HEK293 (cell line): ENCODE data around the gene MPZL1.

Experiments used
- CTCF ChIA-PET: fragments of 350-600 bp; formaldehyde crosslinking; extraction: SDS; loops from one replicate; lab custom pipeline; 2021; ENCODE audit warnings: antibody characterized with exemption; lab: Yijun Ruan, JAX
- POLR2A ChIA-PET: fragments of 300-600 bp; formaldehyde crosslinking; extraction: SDS; loops from one replicate; lab custom pipeline; 2020; ENCODE audit warnings: antibody characterized with exemption, inconsistent platforms; lab: Yijun Ruan, JAX
- H3K27ac ChIP-seq: fragments of 200-500 bp; sonication (Bioruptor generic); 2 replicates; pipeline ENCODE4 v1.5.1; 2014; ENCODE audit warnings: low read depth, low read length, control low read depth, inconsistent platforms; ENCODE audit errors: extremely low read depth
- H3K36me3 ChIP-seq, 2 experiments: fragments of 200-500 bp in 1 of 2; sonication (Bioruptor generic) in 1 of 2; 1 replicate in 1 of 2; 2 replicates in 1 of 2; pipeline ENCODE4 v1.5.1; 2014 to 2017; ENCODE audit warnings: inconsistent platforms in 2 of 2, low read length in 2 of 2; ENCODE audit not compliant: control insufficient read depth in 2 of 2, insufficient read depth in 1 of 2
- H3K4me1 ChIP-seq: fragments of 200-500 bp; sonication (Bioruptor generic); 2 replicates; pipeline ENCODE4 v1.5.1; 2014; ENCODE audit warnings: mild to moderate bottlenecking, low read length, inconsistent platforms; ENCODE audit not compliant: control insufficient read depth, insufficient read depth
- H3K4me3 ChIP-seq: 2 replicates; pipeline ENCODE4 v1.5.1; 2011; ENCODE audit warnings: low read depth, mild to moderate bottlenecking, control low read depth, low read length, moderate library complexity
- H3K9me3 ChIP-seq: fragments of 200-500 bp; sonication (Bioruptor generic); 2 replicates; pipeline ENCODE4 v1.5.1; 2014; ENCODE audit warnings: low read depth, low read length, inconsistent platforms; ENCODE audit not compliant: control insufficient read depth, insufficient read depth
- ATF2 ChIP-seq: fragments of 450-650 bp; formaldehyde crosslinking; IDR thresholded peaks from 2 replicates; pipeline ENCODE4 v1.5.1; 2016; ENCODE audit warnings: missing biosample characterization, missing genetic modification characterization, low read depth
- FEZF1 ChIP-seq: fragments of 450-650 bp; formaldehyde crosslinking; IDR thresholded peaks from 2 replicates; pipeline ENCODE4 v1.5.1; 2016; ENCODE audit warnings: missing biosample characterization, missing genetic modification characterization
- GLI4 ChIP-seq: fragments of 450-650 bp; formaldehyde crosslinking; IDR thresholded peaks from 2 replicates; pipeline ENCODE4 v1.5.1; 2016; ENCODE audit warnings: missing biosample characterization, missing genetic modification characterization
- HOXC10 ChIP-seq: sonication (generic); formaldehyde crosslinking; IDR thresholded peaks from 2 replicates; pipeline ENCODE4 v1.8.1; 2023; ENCODE audit warnings: mild to moderate bottlenecking, missing genetic modification reagents
- IKZF3 ChIP-seq: fragments of 450-650 bp; IDR thresholded peaks from 2 replicates; pipeline ENCODE4 v1.5.0; 2018; ENCODE audit warnings: missing biosample characterization, mild to moderate bottlenecking, missing genetic modification characterization, moderate library complexity
- RBAK ChIP-seq: fragments of 450-650 bp; formaldehyde crosslinking; IDR thresholded peaks from 2 replicates; pipeline ENCODE4 v1.5.1; 2016; ENCODE audit warnings: missing biosample characterization, missing genetic modification characterization
- SETDB1 ChIP-seq: IDR thresholded peaks from one replicate; pipeline ENCODE4 v1.6.1; 2017; ENCODE audit warnings: mild to moderate bottlenecking, low read length, moderate library complexity, mixed read lengths; ENCODE audit not compliant: insufficient read length
- SP7 ChIP-seq: fragments of 450-650 bp; formaldehyde crosslinking; IDR thresholded peaks from 2 replicates; pipeline ENCODE4 v1.5.1; 2016; ENCODE audit warnings: missing biosample characterization, missing genetic modification characterization
- ZBTB17 ChIP-seq: fragments of 450-650 bp; formaldehyde crosslinking; IDR thresholded peaks from 2 replicates; pipeline ENCODE4 v1.5.1; 2016; ENCODE audit warnings: missing biosample characterization, missing genetic modification characterization
- ZBTB21 ChIP-seq: fragments of 450-650 bp; formaldehyde crosslinking; IDR thresholded peaks from 2 replicates; pipeline ENCODE4 v1.5.1; 2017; ENCODE audit warnings: missing biosample characterization, missing genetic modification characterization
- ZFP41 ChIP-seq: fragments of 450-650 bp; formaldehyde crosslinking; IDR thresholded peaks from 2 replicates; pipeline ENCODE4 v1.5.1; 2016; ENCODE audit warnings: missing biosample characterization, missing genetic modification characterization, borderline replicate concordance
- ZNF10 ChIP-seq: fragments of 450-650 bp; formaldehyde crosslinking; IDR thresholded peaks from 2 replicates; pipeline ENCODE4 v1.5.1; 2017; ENCODE audit warnings: missing biosample characterization, missing genetic modification characterization
- ZNF112 ChIP-seq: fragments of 450-650 bp; formaldehyde crosslinking; IDR thresholded peaks from 2 replicates; pipeline ENCODE4 v1.5.0; 2017; ENCODE audit warnings: missing biosample characterization, missing genetic modification characterization
- ZNF138 ChIP-seq: fragments of 450-650 bp; formaldehyde crosslinking; IDR thresholded peaks from 2 replicates; pipeline ENCODE4 v1.5.1; 2016; ENCODE audit warnings: missing biosample characterization, missing genetic modification characterization, borderline replicate concordance
- ZNF146 ChIP-seq: fragments of 450-650 bp; formaldehyde crosslinking; IDR thresholded peaks from 2 replicates; pipeline ENCODE4 v1.5.1; 2016; ENCODE audit warnings: missing biosample characterization, missing genetic modification characterization
- ZNF16 ChIP-seq: fragments of 450-650 bp; formaldehyde crosslinking; IDR thresholded peaks from 2 replicates; pipeline ENCODE4 v1.5.1; 2016; ENCODE audit warnings: low read depth, missing biosample characterization, missing genetic modification characterization
- ZNF2 ChIP-seq: fragments of 450-650 bp; formaldehyde crosslinking; IDR thresholded peaks from 2 replicates; pipeline ENCODE4 v1.5.1; 2016; ENCODE audit warnings: missing biosample characterization, missing genetic modification characterization
- ZNF239 ChIP-seq: fragments of 450-650 bp; formaldehyde crosslinking; IDR thresholded peaks from 2 replicates; pipeline ENCODE4 v1.5.1; 2016; ENCODE audit warnings: missing biosample characterization, missing genetic modification characterization
- ZNF404 ChIP-seq: fragments of 450-650 bp; formaldehyde crosslinking; IDR thresholded peaks from 2 replicates; pipeline ENCODE4 v1.5.1; 2017; ENCODE audit warnings: missing biosample characterization, missing genetic modification characterization
- ZNF510 ChIP-seq: fragments of 450-650 bp; formaldehyde crosslinking; IDR thresholded peaks from 2 replicates; pipeline ENCODE4 v1.5.1; 2018; ENCODE audit warnings: mild to moderate bottlenecking, missing genetic modification characterization, missing biosample characterization; ENCODE audit not compliant: insufficient replicate concordance
- ZNF660 ChIP-seq: fragments of 450-650 bp; IDR thresholded peaks from 2 replicates; pipeline ENCODE4 v1.5.1; 2018; ENCODE audit warnings: missing biosample characterization, mild to moderate bottlenecking, missing genetic modification characterization
- ZSCAN16 ChIP-seq: fragments of 450-650 bp; formaldehyde crosslinking; IDR thresholded peaks from 2 replicates; pipeline ENCODE4 v1.5.1; 2016; ENCODE audit warnings: missing biosample characterization, missing genetic modification characterization
- ZSCAN4 ChIP-seq: fragments of 450-650 bp; formaldehyde crosslinking; IDR thresholded peaks from 2 replicates; pipeline ENCODE4 v1.5.1; 2017; ENCODE audit warnings: missing biosample characterization, missing genetic modification characterization

MPZL1 gene

GRCh38 chr1:167795810-167796740, 74.3 kb downstream of the MPZL1 start:
- Histone ChIP-seq H3K27ac (no peak overlapping the region), H3K4me1 (no peaks in the 10 kb centered on the region), H3K36me3 (peaks cover 0 to 11% of the 10 kb centered on the region in 2 experiments; a peak in 1 of 3 replicates), H3K9me3 (no peaks in the 10 kb centered on the region), H3K4me3 (no peak overlapping the region)
- CTCF ChIA-PET = interaction anchor here (1.3 kb wide), 2 partner anchors 10 to 34 kb away, joined by 3 to 4 read pairs; no protein-coding TSS in a partner anchor
- TF ChIP-seq ZNF16 (tag by site-specific recombination) (no peak), ZNF404 (tag by site-specific recombination) (no peak), ZSCAN16 (tag by site-specific recombination) (no peak), ZFP41 (no peak), ZNF510 (no peak), SETDB1 (no peak), ZNF112 (no peak), ZNF146 (no peak), ZBTB21 (tag by site-specific recombination) (no peak), ZNF2 (no peak), ZSCAN4 (tag by site-specific recombination) (no peak), IKZF3 (no peak), GLI4 (tag by site-specific recombination) (no peak), ZNF239 (tag by site-specific recombination) (no peak), RBAK (tag by site-specific recombination) (no peak), HOXC10 (CRISPR knock-in tag) (no peak), ZNF138 (tag by site-specific recombination) (no peak), ATF2 (tag by site-specific recombination) (no peak), ZNF10 (tag by site-specific recombination) (no peak)
- POLR2A ChIA-PET = interaction anchor here (0.6 to 1.0 kb wide), 3 partner anchors 32 to 575 kb away, joined by 3 to 7 read pairs (median 3); partner anchors contain the start of gene POU2F1

GRCh38 chr1:167797015-167797414, 75.2 kb downstream of the MPZL1 start:
- no peaks in the 10 kb centered on the region for H3K4me1 ChIP-seq
- H3K36me3 ChIP-seq = peaks cover 0 to 3% of the 10 kb centered on the region in 2 experiments; a peak in 1 of 3 replicates
- no peak overlapping the region for H3K4me3 ChIP-seq
- ChIA-PET CTCF (interaction anchor here (0.6 to 1.3 kb wide), 4 partner anchors 11 to 68 kb away, joined by 3 to 4 read pairs (median 3); no protein-coding TSS in a partner anchor), POLR2A (interaction anchor here (0.6 to 1.0 kb wide), 2 partner anchors 33 to 576 kb away, joined by 3 read pairs; partner anchors contain the start of gene POU2F1)
- H3K27ac ChIP-seq = no peak overlapping the region
- TF ChIP-seq SP7 (tag by site-specific recombination) (0 out of 2 replicates have a peak, but pooled peaks have one; percentile 13), ZNF660 (tag by site-specific recombination) (peak; percentile 99), FEZF1 (tag by site-specific recombination) (no peak), ZBTB17 (tag by site-specific recombination) (peak; percentile 90)
- H3K9me3 ChIP-seq = no peaks in the 10 kb centered on the region
